ENCODE measurements around the gene HEG1. TPM values are rescaled to one million over a fixed set of nuclear protein-coding genes. Genes with fewer than 3 reads are reported as not detected.

Gene HEG1
- total RNA-seq, 1 donor = 114 TPM

DNA sequence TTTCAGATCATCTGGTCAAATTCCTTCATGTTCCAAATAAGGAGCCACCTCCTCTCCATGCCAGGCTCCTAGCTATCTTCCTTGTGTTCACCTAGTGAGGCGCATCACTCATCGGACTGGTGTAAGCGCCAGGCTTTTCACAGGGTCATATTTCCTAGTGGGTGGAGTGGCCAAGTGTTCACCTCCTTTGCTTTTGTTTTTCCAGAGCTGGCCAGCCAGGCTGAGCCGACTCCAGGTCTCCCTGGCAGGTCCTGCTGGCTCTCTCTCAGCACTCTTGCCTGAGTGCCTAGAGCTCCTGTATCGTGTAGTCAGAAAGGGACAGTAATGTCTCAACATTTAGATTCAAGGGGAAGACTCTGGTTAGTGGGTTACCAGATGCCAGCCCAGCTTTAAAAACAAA lies 31.0 kb downstream of the HEG1 start:
- Histone ChIP-seq H3K9me3 (ENCODE audit: low read depth, low read length) (no peaks in the 10 kb centered on the region), H3K27ac (ENCODE audit: low read depth, low read length) (peak overlapping the region; percentile 12), H3K4me1 (ENCODE audit: insufficient read depth, low read length) (peaks cover 19% of the 10 kb centered on the region), H3K4me3 (ENCODE audit: insufficient read depth, low read length) (no peak overlapping the region), H3K79me2 (ENCODE audit: insufficient read depth, low read length) (peaks cover 75% of the 10 kb centered on the region), H2AFZ (ENCODE audit: low read length) (no peak overlapping the region), H3K36me3 (ENCODE audit: insufficient read depth, low read length) (peaks cover 85% of the 10 kb centered on the region), H4K20me1 (ENCODE audit: insufficient read depth, low read length) (peaks cover 49% of the 10 kb centered on the region), H3K27me3 (ENCODE audit: insufficient read depth, low read length) (no peaks in the 10 kb centered on the region), H3K4me2 (ENCODE audit: insufficient read depth, low read length) (no peak overlapping the region)
- DNase-seq (ENCODE audit: insufficient read length, low spot score, missing footprints) = no peak
- TF ChIP-seq, protein P1, sequence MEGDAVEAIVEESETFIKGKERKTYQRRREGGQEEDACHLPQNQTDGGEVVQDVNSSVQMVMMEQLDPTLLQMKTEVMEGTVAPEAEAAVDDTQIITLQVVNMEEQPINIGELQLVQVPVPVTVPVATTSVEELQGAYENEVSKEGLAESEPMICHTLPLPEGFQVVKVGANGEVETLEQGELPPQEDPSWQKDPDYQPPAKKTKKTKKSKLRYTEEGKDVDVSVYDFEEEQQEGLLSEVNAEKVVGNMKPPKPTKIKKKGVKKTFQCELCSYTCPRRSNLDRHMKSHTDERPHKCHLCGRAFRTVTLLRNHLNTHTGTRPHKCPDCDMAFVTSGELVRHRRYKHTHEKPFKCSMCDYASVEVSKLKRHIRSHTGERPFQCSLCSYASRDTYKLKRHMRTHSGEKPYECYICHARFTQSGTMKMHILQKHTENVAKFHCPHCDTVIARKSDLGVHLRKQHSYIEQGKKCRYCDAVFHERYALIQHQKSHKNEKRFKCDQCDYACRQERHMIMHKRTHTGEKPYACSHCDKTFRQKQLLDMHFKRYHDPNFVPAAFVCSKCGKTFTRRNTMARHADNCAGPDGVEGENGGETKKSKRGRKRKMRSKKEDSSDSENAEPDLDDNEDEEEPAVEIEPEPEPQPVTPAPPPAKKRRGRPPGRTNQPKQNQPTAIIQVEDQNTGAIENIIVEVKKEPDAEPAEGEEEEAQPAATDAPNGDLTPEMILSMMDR (IDR thresholded peaks at IDR 0.05; ENCODE audit: extremely low read depth, low read depth, low read length) = no peak

GRCh38 chr3:125023833-125024555 lies 31.8 kb downstream of the HEG1 start:
- H3K4me2 ChIP-seq (ENCODE audit: insufficient read depth, low read length) = no peak overlapping the region
- no peak for DNase-seq (ENCODE audit: insufficient read length, low spot score, missing footprints)
- H2AFZ ChIP-seq (ENCODE audit: low read length) = no peak overlapping the region
- H3K4me1 ChIP-seq (ENCODE audit: insufficient read depth, low read length) = peaks cover 19% of the 10 kb centered on the region
- peaks cover 52% of the 10 kb centered on the region for H4K20me1 ChIP-seq (ENCODE audit: insufficient read depth, low read length)
- TF ChIP-seq, protein P1 (IDR thresholded peaks at IDR 0.05; ENCODE audit: extremely low read depth, low read depth, low read length) = no peak
- H3K27me3 ChIP-seq (ENCODE audit: insufficient read depth, low read length) = no peaks in the 10 kb centered on the region
- no peaks in the 10 kb centered on the region for H3K9me3 ChIP-seq (ENCODE audit: low read depth, low read length)
- no peak overlapping the region for H3K27ac ChIP-seq (ENCODE audit: low read depth, low read length)
- peaks cover 73% of the 10 kb centered on the region for H3K79me2 ChIP-seq (ENCODE audit: insufficient read depth, low read length)
- H3K4me3 ChIP-seq (ENCODE audit: insufficient read depth, low read length) = no peak overlapping the region
- H3K36me3 ChIP-seq (ENCODE audit: insufficient read depth, low read length) = peaks cover 89% of the 10 kb centered on the region

- Histone ChIP-seq H3K4me3 (ENCODE audit: insufficient read depth, low read length) (no peak overlapping the region), H3K9me3 (ENCODE audit: low read depth, low read length) (no peaks in the 10 kb centered on the region), H3K4me1 (ENCODE audit: insufficient read depth, low read length) (peaks cover 19% of the 10 kb centered on the region), H2AFZ (ENCODE audit: low read length) (no peak overlapping the region), H3K4me2 (ENCODE audit: insufficient read depth, low read length) (no peak overlapping the region), H4K20me1 (ENCODE audit: insufficient read depth, low read length) (peaks cover 44% of the 10 kb centered on the region), H3K27ac (ENCODE audit: low read depth, low read length) (no peak overlapping the region), H3K79me2 (ENCODE audit: insufficient read depth, low read length) (peaks cover 64% of the 10 kb centered on the region), H3K27me3 (ENCODE audit: insufficient read depth, low read length) (no peaks in the 10 kb centered on the region), H3K36me3 (ENCODE audit: insufficient read depth, low read length) (peaks cover 87% of the 10 kb centered on the region)
- no peak for DNase-seq (ENCODE audit: insufficient read length, low spot score, missing footprints)
- TF ChIP-seq, protein P1 (IDR thresholded peaks at IDR 0.05; ENCODE audit: extremely low read depth, low read depth, low read length) = no peak
Measured at GRCh38 chr3:125022206-125022605, 33.6 kb downstream of the HEG1 start.

DNA sequence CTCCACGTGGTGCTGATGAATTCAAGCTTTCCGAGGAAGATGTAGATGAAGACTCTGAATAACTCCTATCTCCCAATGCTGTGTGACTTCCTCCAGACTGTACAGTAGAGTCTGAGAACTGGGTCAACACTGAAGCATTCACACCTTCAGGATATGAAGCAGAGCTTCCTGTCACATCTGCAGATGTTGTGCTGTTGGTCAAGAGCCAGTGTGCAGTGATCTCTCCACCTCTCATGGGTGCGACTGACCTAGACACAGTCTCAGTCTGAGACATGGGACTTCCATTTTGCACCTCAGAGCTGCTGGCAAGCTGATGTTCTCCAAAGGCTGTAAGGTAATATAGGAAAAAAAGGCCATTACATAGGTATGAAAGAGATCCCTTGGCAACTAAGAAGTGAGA lies 36.5 kb downstream of the HEG1 start:
- no peaks in the 10 kb centered on the region for H3K9me3 ChIP-seq (ENCODE audit: low read depth, low read length)
- peaks cover 50% of the 10 kb centered on the region for H3K79me2 ChIP-seq (ENCODE audit: insufficient read depth, low read length)
- H2AFZ ChIP-seq (ENCODE audit: low read length) = no peak overlapping the region
- H3K4me3 ChIP-seq (ENCODE audit: insufficient read depth, low read length) = no peak overlapping the region
- no peaks in the 10 kb centered on the region for H3K4me1 ChIP-seq (ENCODE audit: insufficient read depth, low read length)
- no peak overlapping the region for H3K27ac ChIP-seq (ENCODE audit: low read depth, low read length)
- no peak for DNase-seq (ENCODE audit: insufficient read length, low spot score, missing footprints)
- peaks cover 85% of the 10 kb centered on the region for H3K36me3 ChIP-seq (ENCODE audit: insufficient read depth, low read length)
- no peaks in the 10 kb centered on the region for H3K27me3 ChIP-seq (ENCODE audit: insufficient read depth, low read length)
- TF ChIP-seq, protein P1 (IDR thresholded peaks at IDR 0.05; ENCODE audit: extremely low read depth, low read depth, low read length) = no peak
- H4K20me1 ChIP-seq (ENCODE audit: insufficient read depth, low read length) = peaks cover 42% of the 10 kb centered on the region
- no peak overlapping the region for H3K4me2 ChIP-seq (ENCODE audit: insufficient read depth, low read length)
